K562 (cell line): ENCODE measurements around the gene PPP1R36. TPM values are rescaled to one million over a fixed set of nuclear protein-coding genes. Genes with fewer than 3 reads are reported as not detected.

Experiments used
- ATAC-seq: fragments of 200-7000 bp; cut with Tn5 transposase; 3 replicates; pipeline ENCODE4 v1.9.1; 2020; ENCODE audit warnings: moderate library complexity
- BruUV-seq: library from RNA; stranded (reverse); fragments of 400-500 nt; replicated peaks from 2 replicates; lab custom pipeline; 2021; lab: Mats Ljungman, UMichigan
- CTCF ChIA-PET: fragments of 300-600 bp; formaldehyde crosslinking; extraction: SDS; loops from one replicate; lab custom pipeline; 2021; ENCODE audit warnings: low intra/inter-chr PET ratio; lab: Yijun Ruan, JAX
- POLR2A ChIA-PET: fragments of 300-600, 350-650 bp; sonication (Branson Sonifier 250); formaldehyde crosslinking; extraction: SDS; loops from one replicate; lab custom pipeline; 2021; ENCODE audit warnings: antibody characterized with exemption, inconsistent platforms; lab: Yijun Ruan, JAX
- DNase-seq, 4 experiments: peaks; one replicate each; pipeline versions ENCODE4 v3.0.0 to v3.0.0-alpha.2; 2011 to 2018; ENCODE audit warnings: low spot score in 3 of 4, mixed read lengths in 3 of 4; ENCODE audit errors: extremely low read depth in 1 of 4
- FAIRE-seq: peaks from 2 replicates; lab custom pipeline; 2011; peaks lifted over from hg19 to GRCh38; lab: Jason Lieb, UNC
- H2AFZ ChIP-seq: 2 replicates; pipeline ENCODE4 v1.6.0; 2011; ENCODE audit warnings: low read depth, low read length, control low read depth, inconsistent platforms
- H3K27ac ChIP-seq: fragments of 200-600 bp; 3 replicates; pipeline ENCODE4 v1.8.0; 2011; ENCODE audit warnings: low read depth, mild to moderate bottlenecking, control low read depth, inconsistent platforms, low read length, moderate library complexity, mixed read lengths; ENCODE audit errors: extremely low read depth
- H3K27me3 ChIP-seq, 2 experiments: fragments of 300-600 bp in 1 of 2; 2 replicates in 1 of 2; 3 replicates in 1 of 2; pipeline versions ENCODE4 v1.6.0 to v1.8.0; 2011; ENCODE audit warnings: inconsistent platforms in 2 of 2, low read length in 2 of 2, mild to moderate bottlenecking in 1 of 2, mixed read lengths in 1 of 2, moderate library complexity in 1 of 2; ENCODE audit not compliant: control insufficient read depth in 2 of 2, insufficient read depth in 2 of 2
- H3K36me3 ChIP-seq: fragments of 300-600 bp; 3 replicates; pipeline ENCODE4 v1.8.0; 2011; ENCODE audit warnings: mild to moderate bottlenecking, low read length, inconsistent platforms; ENCODE audit not compliant: control insufficient read depth, insufficient read depth
- H3K4me1 ChIP-seq, 2 experiments: fragments of 200-600 bp in 1 of 2; replicated peaks in 1 of 2; 2 replicates in 1 of 2; 3 replicates in 1 of 2; pipeline versions ENCODE4 v1.5.1 to v1.8.0; 2011; ENCODE audit warnings: inconsistent platforms in 2 of 2, low read length in 2 of 2, mild to moderate bottlenecking in 1 of 2, mixed read lengths in 1 of 2, moderate library complexity in 1 of 2; ENCODE audit not compliant: control insufficient read depth in 2 of 2, insufficient read depth in 2 of 2
- H3K4me2 ChIP-seq: 2 replicates; pipeline ENCODE4 v1.6.1; 2011; ENCODE audit warnings: low read length, control low read depth, inconsistent platforms, mixed read lengths; ENCODE audit not compliant: insufficient read depth
- H3K4me3 ChIP-seq: fragments of 200-600 bp; sonication (generic), shearing (Covaris generic); 2 replicates; pipeline ENCODE4 v1.5.1; 2016; ENCODE audit warnings: control low read depth, inconsistent platforms
- H3K79me2 ChIP-seq: fragments of 200-600 bp; 3 replicates; pipeline ENCODE4 v1.8.0; 2011; ENCODE audit warnings: low read length, inconsistent platforms; ENCODE audit not compliant: control insufficient read depth, insufficient read depth
- H3K9ac ChIP-seq, 2 experiments: 2 replicates each; pipeline versions ENCODE4 v1.6.0 to v1.6.1; 2011; ENCODE audit warnings: low read depth in 2 of 2, low read length in 2 of 2, control low read depth in 1 of 2, inconsistent platforms in 1 of 2, mild to moderate bottlenecking in 1 of 2, mixed read lengths in 1 of 2; ENCODE audit not compliant: insufficient read depth in 1 of 2
- H3K9me1 ChIP-seq: one replicate; pipeline ENCODE4 v1.6.0; 2011; ENCODE audit warnings: inconsistent platforms, mild to moderate bottlenecking, low read length, moderate library complexity; ENCODE audit not compliant: control insufficient read depth, insufficient read depth
- H3K9me3 ChIP-seq: replicated peaks from 2 replicates; pipeline ENCODE4 v1.5.1; 2011; ENCODE audit warnings: low read depth, low read length, inconsistent platforms; ENCODE audit not compliant: control insufficient read depth, insufficient read depth
- H4K20me1 ChIP-seq: replicated peaks from 2 replicates; pipeline ENCODE4 v1.6.1; 2011; ENCODE audit warnings: low read length, inconsistent platforms, mixed read lengths; ENCODE audit not compliant: control insufficient read depth, insufficient read depth
- CTBP1 ChIP-seq: fragments of 450-650 bp; IDR thresholded peaks from 2 replicates; pipeline ENCODE4 v1.6.1; 2016; ENCODE audit warnings: borderline replicate concordance
- FUS ChIP-seq: fragments of 200-400 bp; formaldehyde crosslinking; optimal IDR thresholded peaks from 2 replicates; pipeline ENCODE3; 2017; ENCODE audit warnings: low read depth, low read length
- GABPB1 ChIP-seq: sonication (generic); formaldehyde crosslinking; IDR thresholded peaks from 2 replicates; pipeline ENCODE4 v1.8.0; 2022; ENCODE audit warnings: mild to moderate bottlenecking, missing genetic modification reagents
- GATAD2B ChIP-seq: fragments of 450-650 bp; IDR thresholded peaks from 2 replicates; pipeline ENCODE4 v1.6.1; 2017; ENCODE audit warnings: mild to moderate bottlenecking, borderline replicate concordance
- KAT7 ChIP-seq: sonication (generic); formaldehyde crosslinking; IDR thresholded peaks from 2 replicates; pipeline ENCODE4 v1.8.0; 2022; ENCODE audit warnings: missing genetic modification reagents, mild to moderate bottlenecking, borderline replicate concordance
- KDM1A ChIP-seq, 2 experiments: fragments of 450-650 bp; IDR thresholded peaks; 2 replicates each; pipeline ENCODE4 v1.6.1; 2016; ENCODE audit warnings: mild to moderate bottlenecking in 2 of 2
- PBX2 ChIP-seq, 2 experiments: IDR thresholded peaks in 1 of 2; conservative IDR thresholded peaks in 1 of 2; 2 replicates each; pipeline ENCODE4 v1.6.1; 2016; ENCODE audit warnings: low read depth in 2 of 2, mild to moderate bottlenecking in 1 of 2, missing compliant biosample characterization in 1 of 2, missing genetic modification characterization in 1 of 2, moderate library complexity in 1 of 2
- TAF7 ChIP-seq: fragments of 450-650 bp; IDR thresholded peaks from 2 replicates; pipeline ENCODE4 v1.6.1; 2016; ENCODE audit warnings: missing genetic modification characterization, missing compliant biosample characterization
- TARDBP ChIP-seq: fragments of 450-650 bp; IDR thresholded peaks from 2 replicates; pipeline ENCODE4 v1.6.1; 2016
- ZBTB12 ChIP-seq: fragments of 250-450 bp; sonication (Bioruptor Pico); IDR thresholded peaks from 2 replicates; pipeline ENCODE4 v1.4.0; 2020
- ZFP91 ChIP-seq: sonication (generic); formaldehyde crosslinking; IDR thresholded peaks from 2 replicates; pipeline ENCODE4 v1.8.0; 2022; ENCODE audit warnings: mild to moderate bottlenecking, missing genetic modification reagents
- ZNF57 ChIP-seq: fragments of 450-650 bp; formaldehyde crosslinking; IDR thresholded peaks from 2 replicates; pipeline ENCODE4 v1.4.0; 2020; ENCODE audit warnings: mild to moderate bottlenecking, moderate library complexity
- ZNF583 ChIP-seq: fragments of 250-450 bp; sonication (Bioruptor Pico); IDR thresholded peaks from 2 replicates; pipeline ENCODE4 v1.4.0; 2020
- WGBS: fragments of 100-300 bp; shearing (Covaris generic); methylation state at CpG from one replicate; pipeline ENCODE4 v1.1.6; 2016; ENCODE audit warnings: low coverage, mixed read lengths; ENCODE audit not compliant: insufficient coverage; ENCODE audit errors: missing lambda C conversion rate; 5-methylcytosine and 5-hydroxymethylcytosine counted together
- in situ Hi-C: fragments of 300-500 bp; cut with MboI; formaldehyde crosslinking; loops from 4 replicates; pipeline ENCODE4 v1.15.0; 2018; ENCODE audit warnings: inconsistent platforms, mixed read lengths
- intact Hi-C: fragments of 100-400 bp; cut with micrococcal nuclease; formaldehyde crosslinking; loops from 2 replicates; pipeline ENCODE4 v1.14.2; 2022
- polyA plus RNA-seq, 8 experiments: library from polyadenylated mRNA; depleted of rRNA in 4 of 8; stranded (reverse) in 5 of 8; unstranded in 3 of 8; fragments of >200 nt; fragmentation: Nextera tagmentation in 2 of 8; fragmentation: Illumina TruSeq in 1 of 8; extraction: Ambion mirVana in 2 of 8; extraction: Trizol in 1 of 8; gene quantifications; 2 replicates each; pipeline versions ENCODE4 v1.2.1 to v1.2.3, GENCODE V29; 2011 to 2014; ENCODE audit warnings: inconsistent platforms in 1 of 8, missing spikeins in 1 of 8
- total RNA-seq, 7 experiments: library from RNA; depleted of rRNA in 6 of 7; stranded (reverse); fragments of >200 nt in 6 of 7; fragmentation: Illumina TruSeq in 2 of 7; extraction: Trizol in 2 of 7; gene quantifications; 2 replicates each; pipeline versions ENCODE4 v1.2.1 to v1.2.3, GENCODE V29; 2011 to 2021; ENCODE audit warnings: low replicate concordance in 1 of 7
- TF ChIP-seq, protein P1 (sequence below): fragments of 450-650 bp; formaldehyde crosslinking; IDR thresholded peaks from 2 replicates; pipeline ENCODE4 v1.4.0; 2022; ENCODE audit warnings: mild to moderate bottlenecking, moderate library complexity

PPP1R36 gene
- total and polyA plus RNA-seq, 9 of the 15 experiments (the other 6 are each of a cell fraction or from before 2014, with no cell fraction given) = 0.29 TPM; not detected in 8

- BruUV-seq = no TSS peak
- Histone ChIP-seq H3K9me1 (no peaks in the 10 kb centered on the region), H3K9ac (peak overlapping the region in 1 of 2 experiments; percentile 70; a peak in 1 of 4 replicates), H3K36me3 (no peaks in the 10 kb centered on the region; the same call in 2 of the 3 replicates), H3K27me3 (no peaks in the 10 kb centered on the region), H4K20me1 (no peaks in the 10 kb centered on the region), H3K4me3 (peak overlapping the region; percentile 8; the same call in 1 of the 2 replicates), H3K27ac (no peak overlapping the region), H3K4me1 (peaks cover 20 to 25% of the 10 kb centered on the region in 2 experiments), H3K79me2 (peaks cover 28% of the 10 kb centered on the region), H2AFZ (no peak overlapping the region), H3K4me2 (peak overlapping the region; percentile 32), H3K9me3 (no peaks in the 10 kb centered on the region)
- POLR2A ChIA-PET = interaction anchor here (1.0 kb wide), 1 partner anchor 135 kb away, joined by 4 read pairs; no protein-coding TSS in a partner anchor
- DNase-seq (peak in 1 of 4 experiments; percentile 34), ATAC-seq (no peak), FAIRE-seq (peak; percentile 64)
- 11% methylated on average over 8 of the region's 8 CpGs for WGBS
- CTCF ChIA-PET = no interaction called here
- intact Hi-C loops = no loop called here
- in situ Hi-C loops = no loop called here
- TF ChIP-seq TAF7 (tag) = no peak
- TF ChIP-seq ZNF583 (CRISPR knock-in tag) = no peak
- TF ChIP-seq CTBP1 = 0 out of 2 replicates have a peak, but pooled peaks have one; percentile 29
- peak; percentile 28 to 38; a peak in 1 of 4 replicates for TF ChIP-seq KDM1A (IDR thresholded peaks at IDR 0.05)
- no peak for TF ChIP-seq FUS
- no peak for TF ChIP-seq ZNF57
- TF ChIP-seq PBX2 (CRISPR knock-in tag; IDR thresholded peaks at IDR 0.05; ENCODE audit: low read depth) = no peak
- peak; percentile 64 for TF ChIP-seq PBX2 (tag; conservative IDR thresholded peaks at IDR 0.05; ENCODE audit: low read depth)
- no peak for TF ChIP-seq GATAD2B
- no peak for TF ChIP-seq TARDBP
- TF ChIP-seq, protein P1, sequence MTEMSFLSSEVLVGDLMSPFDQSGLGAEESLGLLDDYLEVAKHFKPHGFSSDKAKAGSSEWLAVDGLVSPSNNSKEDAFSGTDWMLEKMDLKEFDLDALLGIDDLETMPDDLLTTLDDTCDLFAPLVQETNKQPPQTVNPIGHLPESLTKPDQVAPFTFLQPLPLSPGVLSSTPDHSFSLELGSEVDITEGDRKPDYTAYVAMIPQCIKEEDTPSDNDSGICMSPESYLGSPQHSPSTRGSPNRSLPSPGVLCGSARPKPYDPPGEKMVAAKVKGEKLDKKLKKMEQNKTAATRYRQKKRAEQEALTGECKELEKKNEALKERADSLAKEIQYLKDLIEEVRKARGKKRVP (CRISPR knock-in tag) = no peak
- no peak for TF ChIP-seq KAT7 (CRISPR knock-in tag)
- TF ChIP-seq ZBTB12 (CRISPR knock-in tag) = no peak
- TF ChIP-seq ZFP91 (CRISPR knock-in tag) = no peak
- no peak for TF ChIP-seq GABPB1
Measured at GRCh38 chr14:64501411-64502171, 48.2 kb upstream of the PPP1R36 start.
